HG02623 (cell line): ENCODE data around the gene ALDH3A1.

Experiments
- ATAC-seq: cut with Tn5 transposase; IDR thresholded peaks from one replicate; pipeline ENCODE4 v1.9.1; 2021; ENCODE audit warnings: moderate library complexity; ENCODE audit not compliant: unreplicated experiment

Gene ALDH3A1

GRCh38 chr17:19705771-19706770 lies 42.0 kb downstream of the ALDH3A1 start:
- ATAC-seq = no peak

DNA sequence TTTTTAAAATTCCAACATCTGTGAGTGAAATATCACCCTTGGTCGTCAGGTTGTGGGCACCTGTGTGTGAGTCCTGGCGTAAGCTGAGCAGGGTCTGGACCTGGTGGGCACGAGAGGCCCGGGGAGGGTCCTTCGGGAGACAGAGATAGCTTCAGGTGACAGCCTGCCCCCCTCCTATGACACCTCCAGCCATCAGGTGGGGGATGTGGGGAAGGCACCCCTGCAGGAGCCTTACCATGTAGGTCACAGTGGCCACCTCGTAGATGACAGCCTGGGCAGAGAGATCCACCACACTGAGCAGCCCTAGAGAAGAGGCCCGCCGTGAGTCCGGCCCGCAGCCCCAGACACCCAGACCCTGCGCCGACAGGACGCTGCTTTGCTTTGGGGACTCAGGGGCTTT lies 42.9 kb downstream of the ALDH3A1 start:
- ATAC-seq = no peak

DNA sequence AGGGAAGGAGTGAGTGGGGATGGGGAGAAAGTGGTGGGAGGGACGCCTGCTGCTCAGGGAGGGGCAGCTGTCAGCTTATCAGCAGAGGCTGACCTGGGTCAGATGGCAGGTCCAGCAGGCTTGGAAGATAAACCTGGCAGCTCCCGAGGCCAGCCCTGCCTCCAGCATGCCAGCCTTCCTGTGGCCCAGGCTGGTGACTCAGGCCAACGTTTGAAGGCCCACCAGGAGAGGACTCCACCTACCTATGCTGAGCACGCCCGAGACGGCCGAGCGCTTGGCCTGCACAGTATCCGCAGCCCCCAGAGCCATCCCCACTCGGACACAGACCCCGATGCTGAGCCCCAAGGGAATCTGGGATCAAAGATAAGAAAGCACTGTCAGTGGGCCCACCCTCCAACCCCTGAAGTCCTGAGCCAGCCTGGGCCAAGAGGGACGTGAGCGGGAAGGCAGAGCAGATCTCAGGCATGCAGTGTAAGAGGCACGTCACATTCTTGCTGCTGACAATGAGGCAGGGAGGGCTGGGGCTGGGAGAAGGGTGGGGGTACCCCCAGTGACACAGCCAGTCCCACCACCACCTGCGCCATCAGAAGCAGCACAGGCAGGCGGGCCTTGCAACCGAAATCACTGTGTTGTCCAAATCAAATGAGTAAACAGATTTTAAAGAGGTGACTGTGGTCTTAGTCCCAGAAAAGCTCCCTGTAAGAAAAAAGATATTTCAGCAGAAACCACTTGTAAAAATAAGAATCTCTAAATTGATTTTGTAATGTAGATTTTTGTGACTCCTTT lies 44.1 kb downstream of the ALDH3A1 start:
- no peak for ATAC-seq

DNA sequence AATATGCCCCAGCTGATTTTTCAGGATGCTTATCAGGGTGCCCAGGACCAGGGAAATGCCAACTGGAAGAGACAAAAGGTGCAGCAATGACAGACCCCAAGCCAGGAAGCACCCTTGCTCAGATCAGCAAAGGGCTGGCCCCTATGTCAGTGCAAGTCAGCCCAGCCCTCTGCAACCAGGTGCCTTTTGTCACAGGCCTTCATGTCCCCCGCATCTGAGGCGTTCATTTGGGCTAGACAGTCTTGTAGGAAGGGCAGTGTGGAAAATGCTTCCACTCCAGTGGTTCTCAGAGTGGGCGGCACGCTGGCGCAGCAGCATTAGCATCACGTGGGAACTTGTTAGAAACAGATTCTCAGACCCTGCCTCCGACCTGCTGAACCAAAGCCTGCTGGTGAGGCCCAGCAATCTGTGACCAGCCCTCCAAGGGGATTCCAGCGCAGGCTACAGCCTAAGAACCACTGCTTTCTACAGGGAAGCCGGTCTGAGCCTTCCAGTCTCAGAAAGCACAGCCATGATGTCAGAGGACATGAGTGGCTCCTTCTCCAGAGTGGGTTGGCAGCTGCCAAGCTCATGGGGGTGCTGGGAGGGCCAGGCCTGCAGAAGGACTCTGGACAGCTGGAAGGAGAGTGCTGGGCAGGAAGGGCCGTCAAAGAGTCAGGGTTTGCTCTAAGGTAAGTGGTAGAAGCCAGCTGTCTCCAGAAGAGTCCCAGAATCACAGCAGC lies 44.8 kb downstream of the ALDH3A1 start:
- no peak for ATAC-seq

GRCh38 chr17:19702217-19702641 lies 45.9 kb downstream of the ALDH3A1 start:
- ATAC-seq = no peak
